ENCODE results near the gene GZMA. TPM values are rescaled to one million over a fixed set of nuclear protein-coding genes. Genes with fewer than 3 reads are reported as not detected.
"Not testable (repeated sequence)": the region's sequence is repeated elsewhere in the genome, so short reads cannot be mapped to it uniquely, and the experiment has no call there.

GZMA gene
- polyA plus RNA-seq, 1 donor (not counting 4 experiments of a cell fraction or from before 2014, with no cell fraction given), result not detected

GRCh38 chr5:55104946-55105701 is 2.7 kb downstream of the GZMA start:
- H3K4me3 ChIP-seq (ENCODE audit: control insufficient read depth in 2 of 3, extremely low read depth in 1 of 3, insufficient read depth in 2 of 3, low read depth in 1 of 3, low read length in 3 of 3), result no peak overlapping the region
- H3K27ac ChIP-seq (ENCODE audit: control insufficient read depth, insufficient read depth, low read length), result no peak overlapping the region
- no peak for DNase-seq (ENCODE audit: low read depth, low spot score)
- H3K9me3 ChIP-seq (ENCODE audit: control insufficient read depth, low read depth, low read length), result no peaks in the 10 kb centered on the region
- H3K36me3 ChIP-seq (ENCODE audit: control insufficient read depth in 2 of 2, extremely low read depth in 1 of 2, insufficient read depth in 2 of 2, low read length in 2 of 2), result no peaks in the 10 kb centered on the region
- H3K4me2 ChIP-seq (ENCODE audit: control insufficient read depth, extremely low read depth, insufficient read depth, low read depth, low read length), result no peak overlapping the region
- no peaks in the 10 kb centered on the region for H4K20me1 ChIP-seq (ENCODE audit: control insufficient read depth, extremely low read depth, insufficient read depth, low read length)
- no peaks in the 10 kb centered on the region for H3K4me1 ChIP-seq (ENCODE audit: control insufficient read depth, extremely low read depth, insufficient read depth, low read length)
- no peak overlapping the region for H3K9ac ChIP-seq (ENCODE audit: control insufficient read depth, extremely low read depth, insufficient read depth, low read length)
- H3K79me2 ChIP-seq (ENCODE audit: control insufficient read depth, insufficient read depth, low read length), result no peaks in the 10 kb centered on the region
- H2AFZ ChIP-seq (ENCODE audit: control insufficient read depth, low read length), result no peak overlapping the region
- FAIRE-seq, result no peak
- peaks cover 4% of the 10 kb centered on the region for H3K27me3 ChIP-seq (ENCODE audit: control insufficient read depth, extremely low read depth, insufficient read depth, low read length)
- TF ChIP-seq EZH2 (IDR thresholded peaks at IDR 0.05; ENCODE audit: low read length) (no peak), CTCF (optimal IDR thresholded peaks at IDR 0.05 in 1 of 3, IDR thresholded peaks at IDR 0.05 in 1 of 3, conservative IDR thresholded peaks at IDR 0.05 in 1 of 3; ENCODE audit: extremely low read depth in 1 of 3, insufficient read depth in 2 of 3, low read length in 3 of 3) (no peak)
- dilution Hi-C loops (cut with MboI; ENCODE audit: extremely low pct_ligation_motif_present, low sequenced_read_pairs), result no loop called here
- H3K9me1 ChIP-seq (ENCODE audit: control insufficient read depth, extremely low read depth, insufficient read depth, low read length), result no peaks in the 10 kb centered on the region

- H2AFZ ChIP-seq (ENCODE audit: control insufficient read depth, low read length); dilution Hi-C loops (cut with MboI; ENCODE audit: extremely low pct_ligation_motif_present, low sequenced_read_pairs); H3K9me1 ChIP-seq (ENCODE audit: control insufficient read depth, extremely low read depth, insufficient read depth, low read length); H3K27ac ChIP-seq (ENCODE audit: control insufficient read depth, insufficient read depth, low read length); H3K36me3 ChIP-seq (ENCODE audit: control insufficient read depth in 2 of 2, extremely low read depth in 1 of 2, insufficient read depth in 2 of 2, low read length in 2 of 2); H3K4me3 ChIP-seq (ENCODE audit: control insufficient read depth in 2 of 3, extremely low read depth in 1 of 3, insufficient read depth in 2 of 3, low read depth in 1 of 3, low read length in 3 of 3); H3K9ac ChIP-seq (ENCODE audit: control insufficient read depth, extremely low read depth, insufficient read depth, low read length); H3K79me2 ChIP-seq (ENCODE audit: control insufficient read depth, insufficient read depth, low read length); H3K4me1 ChIP-seq (ENCODE audit: control insufficient read depth, extremely low read depth, insufficient read depth, low read length); H4K20me1 ChIP-seq (ENCODE audit: control insufficient read depth, extremely low read depth, insufficient read depth, low read length); H3K9me3 ChIP-seq (ENCODE audit: control insufficient read depth, low read depth, low read length); DNase-seq (ENCODE audit: low read depth, low spot score); H3K4me2 ChIP-seq (ENCODE audit: control insufficient read depth, extremely low read depth, insufficient read depth, low read depth, low read length); H3K27me3 ChIP-seq (ENCODE audit: control insufficient read depth, extremely low read depth, insufficient read depth, low read length); FAIRE-seq: not testable (repeated sequence)
These were observed 3.5 kb downstream of the GZMA start for GRCh38 chr5:55105976-55106375.

- Histone ChIP-seq H4K20me1 (ENCODE audit: control insufficient read depth, extremely low read depth, insufficient read depth, low read length) (no peaks in the 10 kb centered on the region), H3K9me3 (ENCODE audit: control insufficient read depth, low read depth, low read length) (no peaks in the 10 kb centered on the region), H3K9ac (ENCODE audit: control insufficient read depth, extremely low read depth, insufficient read depth, low read length) (no peak overlapping the region), H3K4me2 (ENCODE audit: control insufficient read depth, extremely low read depth, insufficient read depth, low read depth, low read length) (no peak overlapping the region), H2AFZ (ENCODE audit: control insufficient read depth, low read length) (no peak overlapping the region), H3K4me3 (ENCODE audit: control insufficient read depth in 2 of 3, extremely low read depth in 1 of 3, insufficient read depth in 2 of 3, low read depth in 1 of 3, low read length in 3 of 3) (no peak overlapping the region), H3K27ac (ENCODE audit: control insufficient read depth, insufficient read depth, low read length) (no peak overlapping the region), H3K36me3 (ENCODE audit: control insufficient read depth in 2 of 2, extremely low read depth in 1 of 2, insufficient read depth in 2 of 2, low read length in 2 of 2) (no peaks in the 10 kb centered on the region), H3K27me3 (ENCODE audit: control insufficient read depth, extremely low read depth, insufficient read depth, low read length) (peaks cover 4% of the 10 kb centered on the region), H3K9me1 (ENCODE audit: control insufficient read depth, extremely low read depth, insufficient read depth, low read length) (no peaks in the 10 kb centered on the region), H3K4me1 (ENCODE audit: control insufficient read depth, extremely low read depth, insufficient read depth, low read length) (no peaks in the 10 kb centered on the region), H3K79me2 (ENCODE audit: control insufficient read depth, insufficient read depth, low read length) (no peaks in the 10 kb centered on the region)
- TF ChIP-seq EZH2 (IDR thresholded peaks at IDR 0.05; ENCODE audit: low read length) (no peak), CTCF (optimal IDR thresholded peaks at IDR 0.05 in 1 of 3, IDR thresholded peaks at IDR 0.05 in 1 of 3, conservative IDR thresholded peaks at IDR 0.05 in 1 of 3; ENCODE audit: extremely low read depth in 1 of 3, insufficient read depth in 2 of 3, low read length in 3 of 3) (no peak)
- dilution Hi-C loops (cut with MboI; ENCODE audit: extremely low pct_ligation_motif_present, low sequenced_read_pairs), result no loop called here
- no peak for DNase-seq (ENCODE audit: low read depth, low spot score)
- FAIRE-seq, result no peak
These were observed 6.2 kb downstream of the GZMA start for GRCh38 chr5:55108661-55109060.

All from keratinocyte (primary cell).